ENCODE measurements around the gene PLXNA4. TPM values are rescaled to one million over a fixed set of nuclear protein-coding genes. Genes with fewer than 3 reads are reported as not detected.

PLXNA4 gene
- total RNA-seq, 1 donor from 2014 or later = 3.5 TPM

DNA sequence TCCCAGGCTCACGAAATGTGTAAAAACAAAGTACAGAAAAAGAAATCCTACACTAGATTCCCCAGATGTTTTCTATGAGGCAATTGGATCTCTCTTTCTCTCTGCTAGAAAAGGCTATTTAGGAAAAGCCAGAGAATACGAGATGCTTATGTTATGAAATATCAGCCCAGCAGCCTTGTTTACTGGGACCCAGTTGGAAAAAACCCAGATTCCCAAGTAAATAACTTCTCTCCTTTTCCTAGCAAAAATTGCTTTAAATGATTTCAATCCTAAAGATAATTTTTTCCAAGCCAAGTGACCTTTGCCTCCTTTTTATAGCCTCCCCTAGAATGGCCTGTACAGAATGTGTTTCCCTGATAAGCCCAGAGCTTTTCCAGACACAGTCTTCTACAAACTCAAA lies 199.3 kb downstream of the PLXNA4 start:
- TF ChIP-seq, protein P1, sequence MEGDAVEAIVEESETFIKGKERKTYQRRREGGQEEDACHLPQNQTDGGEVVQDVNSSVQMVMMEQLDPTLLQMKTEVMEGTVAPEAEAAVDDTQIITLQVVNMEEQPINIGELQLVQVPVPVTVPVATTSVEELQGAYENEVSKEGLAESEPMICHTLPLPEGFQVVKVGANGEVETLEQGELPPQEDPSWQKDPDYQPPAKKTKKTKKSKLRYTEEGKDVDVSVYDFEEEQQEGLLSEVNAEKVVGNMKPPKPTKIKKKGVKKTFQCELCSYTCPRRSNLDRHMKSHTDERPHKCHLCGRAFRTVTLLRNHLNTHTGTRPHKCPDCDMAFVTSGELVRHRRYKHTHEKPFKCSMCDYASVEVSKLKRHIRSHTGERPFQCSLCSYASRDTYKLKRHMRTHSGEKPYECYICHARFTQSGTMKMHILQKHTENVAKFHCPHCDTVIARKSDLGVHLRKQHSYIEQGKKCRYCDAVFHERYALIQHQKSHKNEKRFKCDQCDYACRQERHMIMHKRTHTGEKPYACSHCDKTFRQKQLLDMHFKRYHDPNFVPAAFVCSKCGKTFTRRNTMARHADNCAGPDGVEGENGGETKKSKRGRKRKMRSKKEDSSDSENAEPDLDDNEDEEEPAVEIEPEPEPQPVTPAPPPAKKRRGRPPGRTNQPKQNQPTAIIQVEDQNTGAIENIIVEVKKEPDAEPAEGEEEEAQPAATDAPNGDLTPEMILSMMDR (IDR thresholded peaks at IDR 0.05; ENCODE audit: unreplicated experiment) = no peak
- H3K27me3 Mint-ChIP-seq (ENCODE audit: unreplicated experiment) = peaks cover 5% of the 10 kb centered on the region
- no peak for DNase-seq (ENCODE audit: low spot score)
- H3K4me1 Mint-ChIP-seq (ENCODE audit: unreplicated experiment) = peaks cover 4% of the 10 kb centered on the region
- no peak overlapping the region for H3K4me3 Mint-ChIP-seq (ENCODE audit: unreplicated experiment)
- no peaks in the 10 kb centered on the region for H3K9me3 Mint-ChIP-seq (ENCODE audit: unreplicated experiment)
- no peaks in the 10 kb centered on the region for H3K36me3 Mint-ChIP-seq (ENCODE audit: low read depth, unreplicated experiment)
- H3K27ac Mint-ChIP-seq (ENCODE audit: unreplicated experiment) = no peak overlapping the region

DNA sequence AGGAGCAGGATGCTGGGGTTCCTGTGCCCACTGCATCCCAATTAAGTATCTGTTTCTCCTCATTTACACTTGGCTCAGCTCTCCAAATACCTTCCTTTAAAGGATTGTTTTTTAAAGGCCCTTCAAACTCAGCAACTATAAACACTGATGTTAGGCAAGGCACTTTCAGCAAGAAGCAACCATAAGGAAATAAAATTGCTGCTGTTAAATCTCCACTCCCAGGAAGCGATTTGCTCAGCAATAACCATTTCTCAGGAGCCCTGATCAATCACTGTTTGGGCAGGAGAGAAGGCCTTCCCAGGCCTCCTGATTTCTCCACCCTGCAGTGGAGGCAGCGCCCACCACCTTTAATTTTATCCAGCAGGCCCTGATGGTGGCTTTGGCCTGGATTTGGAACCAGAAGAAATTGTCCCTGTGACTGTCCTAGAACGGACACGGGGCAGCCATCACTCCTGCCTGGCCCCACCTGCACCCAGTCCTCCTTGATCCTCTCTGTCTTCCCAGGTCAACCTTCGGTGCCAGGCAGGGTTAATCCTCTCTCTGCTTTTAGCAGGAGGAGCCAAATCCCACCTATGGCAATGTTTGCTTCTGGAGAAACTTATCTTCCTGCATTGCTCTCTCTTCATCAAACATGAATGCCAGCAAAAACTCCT lies 199.8 kb downstream of the PLXNA4 start:
- TF ChIP-seq, protein P1 (IDR thresholded peaks at IDR 0.05; ENCODE audit: unreplicated experiment) = no peak
- peaks cover 3% of the 10 kb centered on the region for H3K27me3 Mint-ChIP-seq (ENCODE audit: unreplicated experiment)

DNA sequence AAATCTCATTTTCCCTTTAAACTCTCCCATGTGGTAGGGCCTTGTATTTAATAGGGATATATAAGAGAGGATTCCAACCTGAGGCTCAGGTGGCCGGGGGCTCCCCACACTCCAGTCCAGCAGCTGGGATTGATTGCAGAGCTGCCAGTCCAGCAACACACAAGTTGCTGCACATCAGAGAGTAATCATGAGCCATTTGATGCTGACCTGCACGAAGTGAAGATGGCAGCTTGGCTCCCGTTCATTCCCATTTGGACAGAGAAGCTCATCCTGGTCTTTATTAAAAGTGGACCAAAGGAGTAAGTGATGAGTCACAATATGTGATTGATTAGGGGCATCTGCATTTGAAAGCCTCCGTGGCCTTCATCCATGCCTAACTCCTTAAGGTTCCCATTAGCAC lies 202.4 kb downstream of the PLXNA4 start:
- Mint-ChIP-seq H3K4me1 (ENCODE audit: unreplicated experiment) (no peaks in the 10 kb centered on the region), H3K27me3 (ENCODE audit: unreplicated experiment) (peaks cover 3% of the 10 kb centered on the region), H3K4me3 (ENCODE audit: unreplicated experiment) (no peak overlapping the region), H3K27ac (ENCODE audit: unreplicated experiment) (no peak overlapping the region), H3K36me3 (ENCODE audit: low read depth, unreplicated experiment) (no peaks in the 10 kb centered on the region), H3K9me3 (ENCODE audit: unreplicated experiment) (no peaks in the 10 kb centered on the region)
- no peak for DNase-seq (ENCODE audit: low spot score)
- TF ChIP-seq, protein P1 (IDR thresholded peaks at IDR 0.05; ENCODE audit: unreplicated experiment) = no peak

More for the DNA sequence above, 199.8 kb downstream of the PLXNA4 start:
- Mint-ChIP-seq H3K36me3 (ENCODE audit: low read depth, unreplicated experiment) (no peaks in the 10 kb centered on the region), H3K4me3 (ENCODE audit: unreplicated experiment) (no peak overlapping the region), H3K9me3 (ENCODE audit: unreplicated experiment) (no peaks in the 10 kb centered on the region), H3K27ac (ENCODE audit: unreplicated experiment) (no peak overlapping the region), H3K4me1 (ENCODE audit: unreplicated experiment) (no peaks in the 10 kb centered on the region)
- DNase-seq (ENCODE audit: low spot score) = no peak

DNA sequence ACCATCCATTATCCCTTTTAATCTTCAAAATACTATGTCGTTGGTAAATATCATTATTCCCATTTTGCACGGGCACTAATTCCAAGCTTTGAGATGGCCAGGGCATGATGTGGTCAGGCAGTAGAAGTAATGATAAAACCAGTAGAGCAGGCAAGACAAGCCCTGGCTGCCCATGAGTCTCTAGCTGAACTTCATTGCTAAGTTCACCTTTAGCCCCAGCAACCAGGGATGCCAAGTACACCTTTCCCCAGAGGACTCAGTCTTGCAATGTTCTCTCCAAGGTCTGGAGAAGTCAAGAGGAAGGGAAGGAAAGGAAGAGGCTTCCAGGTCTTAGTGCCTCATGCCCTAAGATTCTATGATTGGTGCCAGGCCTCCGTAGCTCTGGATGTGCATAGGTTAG lies 203.2 kb downstream of the PLXNA4 start:
- Mint-ChIP-seq H3K27me3 (ENCODE audit: unreplicated experiment) (peaks cover 3% of the 10 kb centered on the region), H3K4me1 (ENCODE audit: unreplicated experiment) (no peaks in the 10 kb centered on the region), H3K27ac (ENCODE audit: unreplicated experiment) (no peak overlapping the region)

DNA sequence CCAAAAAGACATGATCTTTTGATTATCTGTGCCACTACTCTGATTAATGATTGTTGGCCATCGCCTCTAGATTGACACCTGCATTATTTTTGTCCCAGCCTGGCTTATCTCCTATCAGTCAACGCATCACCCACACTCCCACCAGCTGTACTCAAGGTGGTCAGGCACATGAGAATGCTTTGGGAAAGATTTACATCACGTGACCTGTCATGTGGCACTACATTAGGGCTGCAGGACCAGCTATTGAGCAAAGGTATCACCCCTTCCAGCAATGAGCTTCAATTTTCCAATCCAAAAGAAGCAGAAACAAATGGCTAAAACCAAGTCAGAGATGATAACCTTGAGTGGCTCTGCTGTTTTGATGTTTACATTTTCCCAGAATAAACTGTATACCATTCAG lies 204.3 kb downstream of the PLXNA4 start:
- TF ChIP-seq, protein P1 (IDR thresholded peaks at IDR 0.05; ENCODE audit: unreplicated experiment) = no peak
- no peaks in the 10 kb centered on the region for H3K4me1 Mint-ChIP-seq (ENCODE audit: unreplicated experiment)
- H3K4me3 Mint-ChIP-seq (ENCODE audit: unreplicated experiment) = no peak overlapping the region
- peaks cover 3% of the 10 kb centered on the region for H3K27me3 Mint-ChIP-seq (ENCODE audit: unreplicated experiment)
- no peaks in the 10 kb centered on the region for H3K9me3 Mint-ChIP-seq (ENCODE audit: unreplicated experiment)
- no peak for DNase-seq (ENCODE audit: low spot score)
- no peak overlapping the region for H3K27ac Mint-ChIP-seq (ENCODE audit: unreplicated experiment)
- no peaks in the 10 kb centered on the region for H3K36me3 Mint-ChIP-seq (ENCODE audit: low read depth, unreplicated experiment)

More for the DNA sequence above, 203.2 kb downstream of the PLXNA4 start:
- no peak for DNase-seq (ENCODE audit: low spot score)
- Mint-ChIP-seq H3K36me3 (ENCODE audit: low read depth, unreplicated experiment) (no peaks in the 10 kb centered on the region), H3K9me3 (ENCODE audit: unreplicated experiment) (no peaks in the 10 kb centered on the region), H3K4me3 (ENCODE audit: unreplicated experiment) (no peak overlapping the region)
- TF ChIP-seq, protein P1 (IDR thresholded peaks at IDR 0.05; ENCODE audit: unreplicated experiment) = no peak

All from endothelial cell (in vitro differentiated cells).